ENCODE results near the gene MN1. TPM values are rescaled to one million over a fixed set of nuclear protein-coding genes. Genes with fewer than 3 reads are reported as not detected.
A peak's percentile ranks its signal among the peaks of the same experiment; 100 is the strongest.

Gene MN1
- total and polyA plus RNA-seq, 2 experiments from 2014 or later = 1.0 to 6.8 TPM

GRCh38 chr22:27784120-27784475 lies 17.5 kb downstream of the MN1 start:
- Histone ChIP-seq H3K9me2 (ENCODE audit: insufficient read depth) (no peaks in the 10 kb centered on the region), H3F3A (replicated peaks; ENCODE audit: low read depth) (peaks cover 8% of the 10 kb centered on the region; the same call in 1 of the 2 replicates), H4K20me1 (replicated peaks; ENCODE audit: insufficient read depth) (no peaks in the 10 kb centered on the region), H3K4me3 (no peak overlapping the region), H3K36me3 (ENCODE audit: insufficient read depth) (no peaks in the 10 kb centered on the region), H3K4me1 (ENCODE audit: insufficient read depth) (peaks cover 48% of the 10 kb centered on the region), H3K27ac (ENCODE audit: low read depth) (peak overlapping the region; percentile 50; the same call in 1 of the 2 replicates), H3K27me3 (ENCODE audit: insufficient read depth) (peaks cover 9% of the 10 kb centered on the region; the same call in 1 of the 2 replicates), H3K79me2 (replicated peaks; ENCODE audit: insufficient read depth) (peaks cover 5% of the 10 kb centered on the region; the same call in 1 of the 2 replicates), H3K4me2 (peak overlapping the region; percentile 64), H2AFZ (peak overlapping the region; percentile 39; the same call in 1 of the 2 replicates)
- TF ChIP-seq ZNF331 (CRISPR knock-in tag; IDR thresholded peaks at IDR 0.05; ENCODE audit: low read depth) (no peak), STAT1 (IDR thresholded peaks at IDR 0.05; ENCODE audit: unreplicated experiment) (no peak), ETS1 (IDR thresholded peaks at IDR 0.05) (no peak), POLR2AphosphoS5 (IDR thresholded peaks at IDR 0.05; ENCODE audit: low read depth) (no peak), EZH2phosphoT487 (IDR thresholded peaks at IDR 0.05; ENCODE audit: unreplicated experiment) (no peak), CTCF (conservative IDR thresholded peaks at IDR 0.05; ENCODE audit: low read depth in 2 of 2) (no peak), ZNF462 (CRISPR knock-in tag; IDR thresholded peaks at IDR 0.05) (no peak), ZNF114 (CRISPR knock-in tag; IDR thresholded peaks at IDR 0.05) (no peak), JUNB (IDR thresholded peaks at IDR 0.05; ENCODE audit: unreplicated experiment) (no peak), CREB1 (CRISPR knock-in tag; IDR thresholded peaks at IDR 0.05; ENCODE audit: low read depth) (no peak), NANOG (IDR thresholded peaks at IDR 0.05; ENCODE audit: borderline replicate concordance) (no peak), REST (IDR thresholded peaks at IDR 0.05; ENCODE audit: unreplicated experiment) (no peak), EZH2 (IDR thresholded peaks at IDR 0.05; ENCODE audit: low read depth, unreplicated experiment) (no peak)
- 0 out of 2 replicates have a peak overlapping the region, but pooled peaks have one; percentile 15 for H3K27ac Mint-ChIP-seq
- H3K27me3 Mint-ChIP-seq (ENCODE audit: insufficient read depth, low read depth, poor library complexity) = peaks cover 14% of the 10 kb centered on the region
- peaks cover 54% of the 10 kb centered on the region for H3K4me1 Mint-ChIP-seq
- H3K9me3 Mint-ChIP-seq = peaks cover 12% of the 10 kb centered on the region
- no peak for DNase-seq (ENCODE audit: low spot score)
- no peak overlapping the region for H3K4me3 Mint-ChIP-seq
- peaks cover 7% of the 10 kb centered on the region for H3K36me3 Mint-ChIP-seq (ENCODE audit: low read depth)
- peak; percentile 53 for ATAC-seq
